HepG2 (cell line): Measurements from ENCODE around the gene TESK1. TPM values are rescaled to one million over a fixed set of nuclear protein-coding genes. Genes with fewer than 3 reads are reported as not detected.

Source experiments
- CCAR2 ChIP-seq: fragments of 200-400 bp; formaldehyde crosslinking; optimal IDR thresholded peaks from 2 replicates; pipeline ENCODE3; 2018; ENCODE audit warnings: low read depth, mild to moderate bottlenecking, low read length, moderate library complexity
- CREM ChIP-seq, 2 experiments: sonication (generic) in 1 of 2; formaldehyde crosslinking in 1 of 2; IDR thresholded peaks; 2 replicates each; pipeline versions ENCODE4 v1.4.0 to v1.6.1; 2016 to 2020; ENCODE audit warnings: antibody characterized with exemption in 1 of 2, mild to moderate bottlenecking in 1 of 2, missing genetic modification reagents in 1 of 2
- CSRNP2 ChIP-seq: sonication (generic); formaldehyde crosslinking; conservative IDR thresholded peaks from 2 replicates; pipeline ENCODE4 v1.8.0; 2022; ENCODE audit warnings: low read depth, missing genetic modification reagents
- GPN1 ChIP-seq: sonication (generic); formaldehyde crosslinking; IDR thresholded peaks from 2 replicates; pipeline ENCODE4 v1.5.1; 2020; ENCODE audit warnings: missing genetic modification reagents, borderline replicate concordance
- HNF4G ChIP-seq, 2 experiments: sonication (generic) in 1 of 2; formaldehyde crosslinking in 1 of 2; IDR thresholded peaks; 2 replicates each; pipeline versions ENCODE4 v1.4.0 to v1.6.1; 2011 to 2020; ENCODE audit warnings: borderline replicate concordance in 2 of 2, low read depth in 2 of 2, mild to moderate bottlenecking in 2 of 2, low read length in 1 of 2, missing genetic modification reagents in 1 of 2, moderate library complexity in 1 of 2
- MXD4 ChIP-seq: IDR thresholded peaks from 2 replicates; pipeline ENCODE4 v1.6.1; 2016; ENCODE audit warnings: mild to moderate bottlenecking, missing biosample characterization, missing genetic modification reagents
- NBN ChIP-seq: fragments of 450-650 bp; conservative IDR thresholded peaks from 2 replicates; pipeline ENCODE4 v1.6.1; 2017
- NFKB2 ChIP-seq: sonication (generic); formaldehyde crosslinking; IDR thresholded peaks from 2 replicates; pipeline ENCODE4 v1.4.0; 2020; ENCODE audit warnings: missing genetic modification reagents, borderline replicate concordance
- ONECUT2 ChIP-seq: sonication (generic); formaldehyde crosslinking; IDR thresholded peaks from 2 replicates; pipeline ENCODE4 v1.4.0; 2020; ENCODE audit warnings: missing genetic modification reagents
- SMARCC2 ChIP-seq: fragments of 450-650 bp; IDR thresholded peaks from 2 replicates; pipeline ENCODE4 v1.6.1; 2017; ENCODE audit warnings: antibody characterized with exemption, mild to moderate bottlenecking
- SNAPC5 ChIP-seq: sonication (generic); formaldehyde crosslinking; IDR thresholded peaks from 2 replicates; pipeline ENCODE4 v1.8.1; 2023; ENCODE audit warnings: mild to moderate bottlenecking, missing genetic modification reagents, borderline replicate concordance
- SOX6 ChIP-seq, 2 experiments: fragments of 450-650 bp in 1 of 2; sonication (generic) in 1 of 2; formaldehyde crosslinking in 1 of 2; IDR thresholded peaks; 2 replicates each; pipeline versions ENCODE4 v1.4.0 to v1.6.1; 2017 to 2020; ENCODE audit warnings: antibody characterized with exemption in 1 of 2, mild to moderate bottlenecking in 1 of 2, missing genetic modification reagents in 1 of 2
- SSRP1 ChIP-seq: IDR thresholded peaks from 2 replicates; pipeline ENCODE4 v1.6.1; 2016; ENCODE audit warnings: control low read depth
- TOPORS ChIP-seq: sonication (generic); formaldehyde crosslinking; IDR thresholded peaks from 2 replicates; pipeline ENCODE4 v1.8.0; 2023; ENCODE audit warnings: mild to moderate bottlenecking, missing genetic modification reagents
- TP53 ChIP-seq: sonication (generic); formaldehyde crosslinking; conservative IDR thresholded peaks from 2 replicates; pipeline ENCODE4 v1.4.0; 2020; ENCODE audit warnings: missing genetic modification reagents
- ZFY ChIP-seq: sonication (generic); formaldehyde crosslinking; IDR thresholded peaks from 2 replicates; pipeline ENCODE4 v1.4.0; 2020; ENCODE audit warnings: missing genetic modification reagents
- ZKSCAN1 ChIP-seq: fragments of 150-350 bp; IDR thresholded peaks from 2 replicates; pipeline ENCODE4 v1.6.1; 2014; ENCODE audit warnings: low read length
- ZNF503 ChIP-seq: sonication (generic); formaldehyde crosslinking; IDR thresholded peaks from 2 replicates; pipeline ENCODE4 v1.4.0; 2020; ENCODE audit warnings: missing genetic modification reagents
- ZNF607 ChIP-seq: sonication (generic); formaldehyde crosslinking; IDR thresholded peaks from 2 replicates; pipeline ENCODE4 v1.5.1; 2020; ENCODE audit warnings: missing genetic modification reagents, mild to moderate bottlenecking, borderline replicate concordance
- ZNF768 ChIP-seq: sonication (generic); formaldehyde crosslinking; IDR thresholded peaks from 2 replicates; pipeline ENCODE4 v1.4.0; 2020; ENCODE audit warnings: missing genetic modification reagents
- ZNF775 ChIP-seq: sonication (generic); formaldehyde crosslinking; IDR thresholded peaks from 2 replicates; pipeline ENCODE4 v1.4.0; 2020; ENCODE audit warnings: missing genetic modification reagents, mild to moderate bottlenecking, moderate library complexity, borderline replicate concordance
- ZSCAN12 ChIP-seq: sonication (generic); formaldehyde crosslinking; IDR thresholded peaks from 2 replicates; pipeline ENCODE4 v1.9.0; 2021; ENCODE audit warnings: mild to moderate bottlenecking, missing genetic modification reagents
- ZSCAN25 ChIP-seq: sonication (generic); formaldehyde crosslinking; IDR thresholded peaks from 2 replicates; pipeline ENCODE4 v1.8.0; 2022; ENCODE audit warnings: mild to moderate bottlenecking, missing genetic modification reagents
- ZSCAN31 ChIP-seq: sonication (generic); formaldehyde crosslinking; IDR thresholded peaks from 2 replicates; pipeline ENCODE4 v1.5.0; 2020; ENCODE audit warnings: low read depth, mild to moderate bottlenecking, missing genetic modification reagents
- polyA plus RNA-seq, 8 experiments: library from polyadenylated mRNA; depleted of rRNA in 3 of 8; stranded (reverse) in 7 of 8; unstranded in 1 of 8; fragments of >200 nt; fragmentation: Illumina TruSeq in 4 of 8; extraction: Trizol in 4 of 8; gene quantifications; 2 replicates each; pipeline versions ENCODE4 v1.2.1 to v1.2.3, GENCODE V29; 2011 to 2016; ENCODE audit warnings: low read depth in 4 of 8, missing spikeins in 1 of 8, mixed read lengths in 1 of 8; ENCODE audit not compliant: insufficient read depth in 1 of 8
- total RNA-seq, 5 experiments: library from RNA; depleted of rRNA; stranded (reverse); fragments of >200 nt; fragmentation: Illumina TruSeq; extraction: Trizol; gene quantifications; 2 replicates each; pipeline ENCODE4 v1.2.3, GENCODE V29; 2016; ENCODE audit warnings: low read depth in 1 of 5

Gene TESK1
- total and polyA plus RNA-seq, 2 of the 13 experiments (the other 11 are each of a cell fraction or from before 2014, with no cell fraction given): 7.3 to 13.6 TPM

GRCh38 chr9:35603986-35604577, 980 bp upstream of the TESK1 start (continued):
- TF ChIP-seq ZNF503 (CRISPR knock-in tag): no peak
- no peak for TF ChIP-seq ZSCAN12
- no peak for TF ChIP-seq CSRNP2 (CRISPR knock-in tag)
- TF ChIP-seq SMARCC2: no peak
- peak; percentile 83; the same call in 1 of the 2 replicates for TF ChIP-seq SNAPC5 (CRISPR knock-in tag)
- peak; percentile 85 for TF ChIP-seq CREM (IDR thresholded peaks at IDR 0.05)
- no peak for TF ChIP-seq CREM (CRISPR knock-in tag; IDR thresholded peaks at IDR 0.05)
- no peak for TF ChIP-seq SSRP1 (CRISPR knock-in tag)
- no peak for TF ChIP-seq CCAR2
- no peak; the same call in 1 of the 2 replicates for TF ChIP-seq ZNF607 (CRISPR knock-in tag)
- TF ChIP-seq ZNF775 (CRISPR knock-in tag): no peak
- no peak for TF ChIP-seq SOX6 (IDR thresholded peaks at IDR 0.05)
- TF ChIP-seq SOX6 (CRISPR knock-in tag; IDR thresholded peaks at IDR 0.05): peak; percentile 75
- TF ChIP-seq GPN1 (CRISPR knock-in tag): no peak
- peak; percentile 51; the same call in 1 of the 2 replicates for TF ChIP-seq MXD4 (CRISPR knock-in tag)
- TF ChIP-seq ZSCAN25 (CRISPR knock-in tag): no peak
- peak; percentile 44; the same call in 1 of the 2 replicates for TF ChIP-seq NFKB2 (CRISPR knock-in tag)
- TF ChIP-seq TP53: no peak
- 0 out of 2 replicates have a peak, but pooled peaks have one; percentile 1 for TF ChIP-seq ONECUT2
- TF ChIP-seq NBN: no peak
- TF ChIP-seq ZKSCAN1: no peak
- no peak for TF ChIP-seq HNF4G (IDR thresholded peaks at IDR 0.05; ENCODE audit: borderline replicate concordance, low read depth, low read length)
- 0 out of 2 replicates have a peak, but pooled peaks have one; percentile 3 for TF ChIP-seq HNF4G (CRISPR knock-in tag; IDR thresholded peaks at IDR 0.05; ENCODE audit: borderline replicate concordance, low read depth)
- peak; percentile 91 for TF ChIP-seq TOPORS (CRISPR knock-in tag)
- 0 out of 2 replicates have a peak, but pooled peaks have one; percentile 13 for TF ChIP-seq ZSCAN31 (CRISPR knock-in tag)
- TF ChIP-seq ZNF768 (CRISPR knock-in tag): no peak
- peak; percentile 73; the same call in 1 of the 2 replicates for TF ChIP-seq ZFY (CRISPR knock-in tag)
